Mesendoderm (in vitro differentiated cells): ENCODE measurements around the gene SCPEP1. TPM values are rescaled to one million over a fixed set of nuclear protein-coding genes. Genes with fewer than 3 reads are reported as not detected.

Experiments used
- DNase-seq: peaks from one replicate; pipeline ENCODE4 v3.0.0; 2013
- H2AK5ac ChIP-seq: 2 replicates; pipeline ENCODE4 v1.6.1; 2013; ENCODE audit warnings: low read length, inconsistent platforms
- H2BK120ac ChIP-seq: 2 replicates; pipeline ENCODE4 v1.6.1; 2013; ENCODE audit warnings: low read depth, mild to moderate bottlenecking, low read length, moderate library complexity, mixed read lengths
- H2BK15ac ChIP-seq: replicated peaks from 2 replicates; pipeline ENCODE4 v1.6.1; 2013; ENCODE audit warnings: low read depth, mild to moderate bottlenecking, moderate library complexity
- H2BK5ac ChIP-seq: 2 replicates; pipeline ENCODE4 v1.6.1; 2013; ENCODE audit warnings: low read length, inconsistent platforms
- H3K18ac ChIP-seq: 2 replicates; pipeline ENCODE4 v1.6.1; 2013; ENCODE audit warnings: mild to moderate bottlenecking, low read length, mixed read lengths
- H3K23ac ChIP-seq: one replicate; pipeline ENCODE4 v1.6.1; 2013; ENCODE audit warnings: low read length
- H3K27ac ChIP-seq: 2 replicates; pipeline ENCODE4 v1.5.1; 2013; ENCODE audit warnings: low read depth, mild to moderate bottlenecking, inconsistent platforms, low read length, moderate library complexity
- H3K27me3 ChIP-seq: 2 replicates; pipeline ENCODE4 v1.6.1; 2013; ENCODE audit warnings: low read length, control low read depth, mild to moderate bottlenecking, inconsistent platforms; ENCODE audit not compliant: insufficient read depth, poor library complexity
- H3K36me3 ChIP-seq: 2 replicates; pipeline ENCODE4 v1.6.1; 2013; ENCODE audit warnings: low read length, inconsistent platforms; ENCODE audit not compliant: control insufficient read depth, insufficient read depth
- H3K4ac ChIP-seq: one replicate; pipeline ENCODE4 v1.6.1; 2013; ENCODE audit warnings: low read depth, mild to moderate bottlenecking, low read length, moderate library complexity
- H3K4me1 ChIP-seq: 2 replicates; pipeline ENCODE4 v1.6.1; 2013; ENCODE audit warnings: low read depth, low read length, inconsistent platforms; ENCODE audit not compliant: control insufficient read depth
- H3K4me2 ChIP-seq: 2 replicates; pipeline ENCODE4 v1.6.1; 2013; ENCODE audit warnings: low read length
- H3K4me3 ChIP-seq: 2 replicates; pipeline ENCODE4 v1.5.1; 2013; ENCODE audit warnings: mild to moderate bottlenecking, low read length
- H3K56ac ChIP-seq: one replicate; pipeline ENCODE4 v1.6.1; 2013; ENCODE audit warnings: low read length
- H3K79me1 ChIP-seq: 2 replicates; pipeline ENCODE4 v1.6.1; 2013; ENCODE audit warnings: low read length, inconsistent platforms
- H3K79me2 ChIP-seq: 2 replicates; pipeline ENCODE4 v1.6.1; 2013; ENCODE audit warnings: mild to moderate bottlenecking, low read length; ENCODE audit not compliant: control insufficient read depth, insufficient read depth
- H3K9ac ChIP-seq: 2 replicates; pipeline ENCODE4 v1.6.1; 2013; ENCODE audit warnings: low read length, inconsistent platforms
- H4K5ac ChIP-seq: one replicate; pipeline ENCODE4 v1.6.1; 2013; ENCODE audit warnings: low read length
- H4K8ac ChIP-seq: one replicate; pipeline ENCODE4 v1.6.1; 2013; ENCODE audit warnings: low read depth, mild to moderate bottlenecking, control low read depth, low read length, moderate library complexity
- WGBS: extraction: QIAGEN DNeasy Blood & Tissue Kit; methylation state at CpG from one replicate; pipeline ENCODE4 v1.1.7; 2013; ENCODE audit warnings: low lambda C conversion rate, missing lambda C conversion rate; ENCODE audit not compliant: insufficient coverage; ENCODE audit errors: extremely low coverage; 5-methylcytosine and 5-hydroxymethylcytosine counted together
- polyA plus RNA-seq, 2 experiments: library from polyadenylated mRNA; stranded (reverse); fragments of 200-250 nt; gene quantifications; one replicate each; pipeline ENCODE4 v1.2.3, GENCODE V29; 2013

The SCPEP1 gene
- polyA plus RNA-seq (2013, experiment 1 of 2) = 18.8 TPM
- polyA plus RNA-seq (2013, experiment 2 of 2) = 18.8 TPM

DNA sequence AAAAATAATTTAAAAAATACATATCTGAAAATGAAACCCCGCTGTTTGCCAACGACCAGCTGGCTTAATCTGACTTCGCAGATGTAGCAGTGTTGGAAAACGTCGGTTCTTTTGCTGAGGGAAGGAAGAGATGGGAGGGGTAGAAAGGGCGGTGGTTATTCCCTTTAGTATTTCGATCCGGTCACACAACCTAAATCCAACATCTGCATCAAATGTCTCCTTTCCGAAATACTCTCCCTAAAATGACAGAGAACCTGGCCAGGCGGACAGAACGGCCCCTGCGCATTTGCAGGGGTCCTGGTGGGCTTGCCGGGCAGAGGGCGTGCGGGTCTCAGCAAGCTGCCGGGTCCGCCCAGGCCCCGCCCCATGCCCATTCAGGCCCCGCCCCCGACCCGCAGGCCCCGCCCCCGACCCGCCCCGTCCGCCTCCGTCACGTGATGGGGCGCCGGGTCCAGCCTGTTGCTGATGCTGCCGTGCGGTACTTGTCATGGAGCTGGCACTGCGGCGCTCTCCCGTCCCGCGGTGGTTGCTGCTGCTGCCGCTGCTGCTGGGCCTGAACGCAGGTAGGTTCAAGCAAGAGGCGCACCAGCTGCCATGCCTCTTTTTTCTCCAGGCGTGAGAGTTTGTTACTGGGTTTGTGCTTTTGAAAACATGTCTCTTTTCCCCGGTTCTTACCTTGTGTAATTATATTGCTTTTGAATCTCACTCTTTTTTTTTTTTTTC lies at the start of gene SCPEP1:
Gene SCPEP1 (plus strand): TSS at position 459 of the 723 bp plus-strand sequence. CDS start 29 bp downstream, at position 488.
- Histone ChIP-seq H3K27me3 (no peaks in the 10 kb centered on the region), H2AK5ac (no peak within 1 kb of the TSS)
- DNase-seq = peak; percentile 88

GRCh38 chr17:56928586-56928985 lies 49.3 kb upstream of the SCPEP1 start:
- H3K4me3 ChIP-seq = no peak overlapping the region
- H3K27ac ChIP-seq = no peak overlapping the region
- H3K56ac ChIP-seq = no peak overlapping the region
- no peak for DNase-seq
- H2BK120ac ChIP-seq = no peak overlapping the region
- no peak overlapping the region for H3K4ac ChIP-seq
- no CpG with 5 or more reads among the region's 2 CpGs for WGBS
- H3K9ac ChIP-seq = no peak overlapping the region
- no peak overlapping the region for H3K4me2 ChIP-seq
- H3K23ac ChIP-seq = no peak overlapping the region
- no peak overlapping the region for H3K18ac ChIP-seq
- no peak overlapping the region for H2BK5ac ChIP-seq
- H3K79me2 ChIP-seq = no peaks in the 10 kb centered on the region
- no peaks in the 10 kb centered on the region for H3K36me3 ChIP-seq
- H4K5ac ChIP-seq = no peak overlapping the region
- H4K8ac ChIP-seq = no peak overlapping the region
- H3K4me1 ChIP-seq = no peaks in the 10 kb centered on the region
- no peaks in the 10 kb centered on the region for H3K27me3 ChIP-seq
- H2AK5ac ChIP-seq = no peak overlapping the region
- H2BK15ac ChIP-seq = no peak overlapping the region
- H3K79me1 ChIP-seq = no peaks in the 10 kb centered on the region

More for the DNA sequence above, at the start of gene SCPEP1:
- Histone ChIP-seq H3K4ac (no peak within 1 kb of the TSS), H2BK15ac (no peak within 1 kb of the TSS), H2BK120ac (no peak within 1 kb of the TSS), H3K4me1 (peaks cover 2% of the 10 kb centered on the region), H3K27ac (no peak within 1 kb of the TSS), H3K36me3 (no peaks in the 10 kb centered on the region), H3K4me2 (peak within 1 kb of the TSS; percentile 61), H2BK5ac (no peak within 1 kb of the TSS), H3K18ac (no peak within 1 kb of the TSS), H3K79me1 (no peaks in the 10 kb centered on the region), H3K9ac (peak within 1 kb of the TSS; percentile 60), H4K8ac (no peak within 1 kb of the TSS), H3K56ac (peak within 1 kb of the TSS; percentile 76), H4K5ac (no peak within 1 kb of the TSS), H3K23ac (no peak within 1 kb of the TSS), H3K79me2 (no peaks in the 10 kb centered on the region), H3K4me3 (peak within 1 kb of the TSS; percentile 65)
- WGBS = no CpG with 5 or more reads among the region's 42 CpGs

- no peak overlapping the region for H4K8ac ChIP-seq
- H2BK15ac ChIP-seq = no peak overlapping the region
- no peaks in the 10 kb centered on the region for H3K79me2 ChIP-seq
- no peak overlapping the region for H2AK5ac ChIP-seq
- H3K36me3 ChIP-seq = no peaks in the 10 kb centered on the region
- H4K5ac ChIP-seq = no peak overlapping the region
- no peaks in the 10 kb centered on the region for H3K27me3 ChIP-seq
- no peaks in the 10 kb centered on the region for H3K4me1 ChIP-seq
- DNase-seq = peak; percentile 68
- H3K23ac ChIP-seq = no peak overlapping the region
- H3K4me2 ChIP-seq = no peak overlapping the region
- H3K27ac ChIP-seq = no peak overlapping the region
- no peak overlapping the region for H3K9ac ChIP-seq
- H2BK120ac ChIP-seq = no peak overlapping the region
- H3K4ac ChIP-seq = no peak overlapping the region
- H3K18ac ChIP-seq = no peak overlapping the region
- no peaks in the 10 kb centered on the region for H3K79me1 ChIP-seq
- H3K56ac ChIP-seq = no peak overlapping the region
- no peak overlapping the region for H2BK5ac ChIP-seq
- no peak overlapping the region for H3K4me3 ChIP-seq
Measured at GRCh38 chr17:56929362-56929969, 48.5 kb upstream of the SCPEP1 start.

DNA sequence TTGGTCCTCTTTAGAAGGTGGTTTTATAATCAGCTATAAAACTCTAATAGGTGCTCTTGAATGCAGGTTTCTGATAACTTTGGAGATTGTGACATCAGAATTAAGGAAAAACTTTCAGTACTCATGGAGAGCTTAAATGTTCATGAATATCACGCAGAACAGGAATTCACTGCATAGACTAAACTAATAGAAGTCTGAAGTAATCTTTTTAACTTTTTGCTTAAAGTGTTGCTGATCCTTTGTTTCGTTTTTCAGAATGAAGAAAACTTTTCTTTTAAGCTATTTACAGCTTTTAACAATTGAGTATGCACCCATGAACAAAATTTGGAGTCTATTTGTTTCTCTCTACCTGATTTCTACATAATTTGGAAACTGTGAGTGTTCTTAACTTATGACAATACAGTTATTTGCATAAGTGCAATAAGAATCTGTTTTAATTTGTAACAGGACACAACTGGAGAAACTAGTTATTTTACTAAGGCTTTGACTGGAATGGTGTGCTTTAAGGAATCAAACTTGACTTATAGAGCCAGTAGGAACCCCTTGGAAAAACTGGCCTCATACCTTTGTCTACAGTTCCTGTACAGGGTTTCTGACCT lies 47.1 kb upstream of the SCPEP1 start:
- H2AK5ac ChIP-seq = no peak overlapping the region
- H3K4ac ChIP-seq = no peak overlapping the region
- H2BK5ac ChIP-seq = no peak overlapping the region
- peak; percentile 8 for DNase-seq
- no peak overlapping the region for H3K27ac ChIP-seq
- H3K18ac ChIP-seq = no peak overlapping the region
- H3K4me3 ChIP-seq = no peak overlapping the region
- no peaks in the 10 kb centered on the region for H3K4me1 ChIP-seq
- no peaks in the 10 kb centered on the region for H3K79me1 ChIP-seq
- no peak overlapping the region for H3K9ac ChIP-seq
- no peak overlapping the region for H4K8ac ChIP-seq
- no peaks in the 10 kb centered on the region for H3K79me2 ChIP-seq
- H2BK120ac ChIP-seq = no peak overlapping the region
- H2BK15ac ChIP-seq = no peak overlapping the region
- H3K56ac ChIP-seq = no peak overlapping the region
- H3K27me3 ChIP-seq = no peaks in the 10 kb centered on the region
- no peaks in the 10 kb centered on the region for H3K36me3 ChIP-seq
- no peak overlapping the region for H3K4me2 ChIP-seq
- no CpG with 5 or more reads among the region's 2 CpGs for WGBS
- no peak overlapping the region for H3K23ac ChIP-seq
- no peak overlapping the region for H4K5ac ChIP-seq

DNA sequence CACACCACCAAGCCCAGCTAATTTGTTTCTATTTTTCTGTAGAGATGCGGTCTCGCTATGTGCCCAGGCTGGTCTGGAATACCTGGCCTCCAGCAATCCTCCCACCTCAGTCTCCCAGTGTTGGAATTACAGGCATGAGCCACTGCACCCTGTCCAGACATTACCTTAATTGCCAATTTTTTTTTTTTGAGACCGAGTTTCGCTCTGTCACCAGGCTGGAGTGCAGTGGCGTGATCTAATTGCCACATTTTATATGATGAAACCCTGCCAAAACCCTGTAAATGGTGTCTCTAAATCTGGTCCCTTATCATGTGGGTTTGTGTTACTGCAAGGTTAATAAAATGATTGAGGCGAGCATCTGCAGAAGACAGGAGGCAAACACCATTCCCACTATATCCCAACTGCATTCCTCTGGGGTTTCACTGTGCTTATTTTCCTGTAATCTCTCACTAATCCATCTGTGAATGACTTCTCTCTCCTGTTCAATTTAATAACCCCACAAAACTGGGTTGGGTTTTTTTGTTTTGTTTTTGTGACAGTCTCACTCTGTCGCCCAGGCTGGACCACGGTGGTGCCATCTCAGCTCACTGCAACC lies 44.7 kb upstream of the SCPEP1 start:
- no peak overlapping the region for H3K27ac ChIP-seq
- no peak overlapping the region for H2BK15ac ChIP-seq
- no peak for DNase-seq
- no peaks in the 10 kb centered on the region for H3K79me1 ChIP-seq
- no peak overlapping the region for H3K4me2 ChIP-seq
- H3K27me3 ChIP-seq = no peaks in the 10 kb centered on the region
- no peak overlapping the region for H3K56ac ChIP-seq
- peaks cover 2% of the 10 kb centered on the region for H3K36me3 ChIP-seq
- H3K18ac ChIP-seq = no peak overlapping the region
- no peak overlapping the region for H2BK5ac ChIP-seq
- no peak overlapping the region for H2AK5ac ChIP-seq
- no peaks in the 10 kb centered on the region for H3K4me1 ChIP-seq
- H4K5ac ChIP-seq = no peak overlapping the region
- no peak overlapping the region for H3K23ac ChIP-seq
- WGBS = no CpG with 5 or more reads among the region's 8 CpGs
- H3K9ac ChIP-seq = no peak overlapping the region
- H4K8ac ChIP-seq = no peak overlapping the region
- no peak overlapping the region for H3K4ac ChIP-seq
- no peak overlapping the region for H2BK120ac ChIP-seq
- H3K79me2 ChIP-seq = no peaks in the 10 kb centered on the region
- H3K4me3 ChIP-seq = no peak overlapping the region
